SU-DHL-6 (cell line): ENCODE measurements around the gene GMDS.

Experiments used
- H2AFZ ChIP-seq: fragments of 200-600 bp; sonication (generic); 2 replicates; pipeline ENCODE4 v1.6.1; 2014; ENCODE audit warnings: low read depth, mild to moderate bottlenecking, moderate library complexity, mixed read lengths, antibody characterized with exemption, low read length; ENCODE audit not compliant: severe bottlenecking
- H3F3A ChIP-seq: fragments of 200-600 bp; shearing (Covaris generic); 2 replicates; pipeline ENCODE4 v1.6.0; 2016; ENCODE audit warnings: antibody characterized with exemption, mild to moderate bottlenecking; ENCODE audit not compliant: insufficient read depth
- H3K27ac ChIP-seq: fragments of 200-600 bp; sonication (generic); 2 replicates; pipeline ENCODE4 v1.5.1; 2016; ENCODE audit warnings: low read depth, mild to moderate bottlenecking, low read length, moderate library complexity, mixed read lengths
- H3K27me3 ChIP-seq: fragments of 200-600 bp; sonication (generic), shearing (Covaris generic); 2 replicates; pipeline ENCODE4 v1.6.0; 2014; ENCODE audit warnings: mild to moderate bottlenecking, low read length
- H3K36me3 ChIP-seq: fragments of 200-600 bp; sonication (generic); 2 replicates; pipeline ENCODE4 v1.6.1; 2014; ENCODE audit warnings: mild to moderate bottlenecking, low read length, mixed read lengths
- H3K4me2 ChIP-seq: fragments of 300-600, 200-600 bp; shearing (Covaris generic), sonication (generic); 2 replicates; pipeline ENCODE4 v1.6.0; 2014; ENCODE audit warnings: low read length, low read depth, mild to moderate bottlenecking; ENCODE audit not compliant: poor library complexity, severe bottlenecking
- H3K4me3 ChIP-seq: fragments of 200-600 bp; sonication (generic); 2 replicates; pipeline ENCODE4 v1.5.1; 2014; ENCODE audit warnings: antibody characterized with exemption, low read length, mild to moderate bottlenecking, mixed read lengths; ENCODE audit not compliant: insufficient read depth, poor library complexity, severe bottlenecking
- H3K79me2 ChIP-seq: fragments of 200-600 bp; sonication (generic); 2 replicates; pipeline ENCODE4 v1.6.1; 2014; ENCODE audit warnings: mild to moderate bottlenecking, low read length, moderate library complexity; ENCODE audit not compliant: insufficient read depth
- H3K9ac ChIP-seq: fragments of 200-600 bp; sonication (generic); 2 replicates; pipeline ENCODE4 v1.7.0; 2014; ENCODE audit warnings: mild to moderate bottlenecking, low read length
- H3K9me2 ChIP-seq: fragments of 200-600 bp; sonication (generic); replicated peaks from 2 replicates; pipeline ENCODE4 v1.6.1; 2014; ENCODE audit warnings: low read length; ENCODE audit not compliant: insufficient read depth
- H3K9me3 ChIP-seq: fragments of 200-600 bp; sonication (generic); 2 replicates; pipeline ENCODE4 v1.6.1; 2014; ENCODE audit warnings: low read length, mixed read lengths; ENCODE audit not compliant: insufficient read depth
- H4K20me1 ChIP-seq: fragments of 200-600 bp; sonication (generic); 2 replicates; pipeline ENCODE4 v1.6.1; 2014; ENCODE audit warnings: low read depth, mild to moderate bottlenecking, antibody characterized with exemption, low read length, moderate library complexity, mixed read lengths
- EZH2phosphoT487 ChIP-seq: fragments of 200-600 bp; sonication (generic), shearing (Covaris generic); conservative IDR thresholded peaks from 2 replicates; pipeline ENCODE4 v1.6.1; 2018; ENCODE audit warnings: mild to moderate bottlenecking, antibody characterized with exemption, low read length, moderate library complexity, mixed read lengths
- TF ChIP-seq, protein P1 (sequence below): fragments of 200-600 bp; sonication (generic); IDR thresholded peaks from one replicate; pipeline ENCODE4 v1.5.1; 2017; ENCODE audit warnings: antibody characterized with exemption, mild to moderate bottlenecking, low read length, moderate library complexity; ENCODE audit not compliant: insufficient read depth, poor library complexity, severe bottlenecking

Gene GMDS

DNA sequence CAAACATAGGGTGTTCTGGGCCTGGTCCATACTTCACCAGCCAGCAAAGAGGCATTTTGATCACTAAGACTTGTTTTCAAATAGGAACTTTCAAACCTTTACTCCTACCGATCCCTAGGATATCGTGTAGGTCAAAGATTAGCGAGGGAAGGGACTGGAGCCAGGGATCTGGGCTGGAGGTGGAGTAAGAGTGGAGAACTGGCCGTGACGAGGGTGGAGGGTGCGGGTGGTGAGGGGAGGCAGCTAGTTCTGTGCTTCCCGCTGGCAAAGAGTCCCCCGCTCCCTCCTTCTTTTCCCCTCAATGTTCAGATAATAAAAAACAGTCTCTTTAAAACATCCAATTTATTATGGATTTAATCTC is 446.5 kb downstream of the GMDS start:
- Histone ChIP-seq H3K9me2 (no peaks in the 10 kb centered on the region), H2AFZ (no peak overlapping the region), H3K9ac (no peak overlapping the region), H3K9me3 (no peaks in the 10 kb centered on the region), H3K4me3 (no peak overlapping the region), H3K27ac (no peak overlapping the region), H3F3A (0 out of 2 replicates have a peak, but pooled peaks cover 3% of the 10 kb centered on the region), H3K4me2 (no peak overlapping the region), H3K79me2 (no peaks in the 10 kb centered on the region), H4K20me1 (no peaks in the 10 kb centered on the region), H3K36me3 (no peaks in the 10 kb centered on the region), H3K27me3 (no peaks in the 10 kb centered on the region)
- no peak for TF ChIP-seq EZH2phosphoT487
- TF ChIP-seq, protein P1, sequence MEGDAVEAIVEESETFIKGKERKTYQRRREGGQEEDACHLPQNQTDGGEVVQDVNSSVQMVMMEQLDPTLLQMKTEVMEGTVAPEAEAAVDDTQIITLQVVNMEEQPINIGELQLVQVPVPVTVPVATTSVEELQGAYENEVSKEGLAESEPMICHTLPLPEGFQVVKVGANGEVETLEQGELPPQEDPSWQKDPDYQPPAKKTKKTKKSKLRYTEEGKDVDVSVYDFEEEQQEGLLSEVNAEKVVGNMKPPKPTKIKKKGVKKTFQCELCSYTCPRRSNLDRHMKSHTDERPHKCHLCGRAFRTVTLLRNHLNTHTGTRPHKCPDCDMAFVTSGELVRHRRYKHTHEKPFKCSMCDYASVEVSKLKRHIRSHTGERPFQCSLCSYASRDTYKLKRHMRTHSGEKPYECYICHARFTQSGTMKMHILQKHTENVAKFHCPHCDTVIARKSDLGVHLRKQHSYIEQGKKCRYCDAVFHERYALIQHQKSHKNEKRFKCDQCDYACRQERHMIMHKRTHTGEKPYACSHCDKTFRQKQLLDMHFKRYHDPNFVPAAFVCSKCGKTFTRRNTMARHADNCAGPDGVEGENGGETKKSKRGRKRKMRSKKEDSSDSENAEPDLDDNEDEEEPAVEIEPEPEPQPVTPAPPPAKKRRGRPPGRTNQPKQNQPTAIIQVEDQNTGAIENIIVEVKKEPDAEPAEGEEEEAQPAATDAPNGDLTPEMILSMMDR = no peak

- H3K4me2 ChIP-seq = no peak overlapping the region
- no peaks in the 10 kb centered on the region for H3K27me3 ChIP-seq
- H3K9me2 ChIP-seq = no peaks in the 10 kb centered on the region
- no peaks in the 10 kb centered on the region for H4K20me1 ChIP-seq
- H3K9me3 ChIP-seq = no peaks in the 10 kb centered on the region
- H3K9ac ChIP-seq = no peak overlapping the region
- no peak overlapping the region for H3K27ac ChIP-seq
- 0 out of 2 replicates have a peak, but pooled peaks cover 3% of the 10 kb centered on the region for H3F3A ChIP-seq
- no peak overlapping the region for H2AFZ ChIP-seq
- no peaks in the 10 kb centered on the region for H3K79me2 ChIP-seq
- no peak overlapping the region for H3K4me3 ChIP-seq
- no peaks in the 10 kb centered on the region for H3K36me3 ChIP-seq
- TF ChIP-seq, protein P1 = no peak
- TF ChIP-seq EZH2phosphoT487 = no peak
These were observed 447.0 kb downstream of the GMDS start for GRCh38 chr6:1798303-1798964.

- Histone ChIP-seq H3K27ac (no peak overlapping the region), H4K20me1 (no peaks in the 10 kb centered on the region), H3K4me3 (no peak overlapping the region), H3K4me2 (no peak overlapping the region), H3F3A (0 out of 2 replicates have a peak, but pooled peaks cover 3% of the 10 kb centered on the region), H3K36me3 (no peaks in the 10 kb centered on the region), H3K79me2 (no peaks in the 10 kb centered on the region), H2AFZ (no peak overlapping the region), H3K27me3 (no peaks in the 10 kb centered on the region), H3K9me2 (no peaks in the 10 kb centered on the region), H3K9me3 (no peaks in the 10 kb centered on the region), H3K9ac (no peak overlapping the region)
- no peak for TF ChIP-seq EZH2phosphoT487
- TF ChIP-seq, protein P1 = no peak
These were observed 447.6 kb downstream of the GMDS start for GRCh38 chr6:1797801-1798200.
